HG03108 (cell line): ENCODE measurements around the gene AHNAK2.

Source experiments
- ATAC-seq: cut with Tn5 transposase; IDR thresholded peaks from one replicate; pipeline ENCODE4 v1.9.1; 2021; ENCODE audit warnings: moderate library complexity; ENCODE audit not compliant: unreplicated experiment

AHNAK2 gene

GRCh38 chr14:104941508-104942365, 36.4 kb downstream of the AHNAK2 start:
- ATAC-seq: no peak

- ATAC-seq: no peak
Observed at GRCh38 chr14:104940526-104941150, 37.5 kb downstream of the AHNAK2 start.

GRCh38 chr14:104939666-104940410, 38.3 kb downstream of the AHNAK2 start:
- ATAC-seq: no peak

- ATAC-seq: no peak
Observed at GRCh38 chr14:104938960-104939359, 39.2 kb downstream of the AHNAK2 start.

- ATAC-seq: no peak
Observed at GRCh38 chr14:104938436-104938835, 39.7 kb downstream of the AHNAK2 start.

- no peak for ATAC-seq
Observed at GRCh38 chr14:104937694-104938365, 40.3 kb downstream of the AHNAK2 start.

GRCh38 chr14:104937161-104937560, 41.0 kb downstream of the AHNAK2 start:
- ATAC-seq: no peak

GRCh38 chr14:104936361-104937155, 41.6 kb downstream of the AHNAK2 start:
- no peak for ATAC-seq

GRCh38 chr14:104935955-104936354, 42.2 kb downstream of the AHNAK2 start:
- no peak for ATAC-seq

- no peak for ATAC-seq
Observed at GRCh38 chr14:104935026-104935650, 43.0 kb downstream of the AHNAK2 start.

- no peak for ATAC-seq
Observed at GRCh38 chr14:104933746-104934733, 44.1 kb downstream of the AHNAK2 start.

GRCh38 chr14:104932676-104933631, 45.2 kb downstream of the AHNAK2 start:
- no peak for ATAC-seq

- ATAC-seq: no peak
Observed at GRCh38 chr14:104931771-104932675, 46.2 kb downstream of the AHNAK2 start.

- ATAC-seq: no peak
Observed at GRCh38 chr14:104931304-104931770, 46.8 kb downstream of the AHNAK2 start.

- no peak for ATAC-seq
Observed at GRCh38 chr14:104930526-104931303, 47.5 kb downstream of the AHNAK2 start.
